K562 (cell line): ENCODE measurements around the gene ZMYND8. TPM values are rescaled to one million over a fixed set of nuclear protein-coding genes. Genes with fewer than 3 reads are reported as not detected.

Experiments
- BCOR ChIP-seq: fragments of 450-650 bp; IDR thresholded peaks from 2 replicates; pipeline ENCODE4 v1.6.1; 2016
- CEBPG ChIP-seq, 3 experiments: fragments of 200-800 bp in 1 of 3; sonication (Bioruptor generic) in 1 of 3; sonication (generic) in 1 of 3; formaldehyde crosslinking in 1 of 3; IDR thresholded peaks in 2 of 3; conservative IDR thresholded peaks in 1 of 3; 2 replicates each; pipeline versions ENCODE4 v1.6.1 to v1.8.0; 2016 to 2022; ENCODE audit warnings: missing compliant biosample characterization in 2 of 3, missing genetic modification characterization in 2 of 3, mild to moderate bottlenecking in 1 of 3, missing genetic modification reagents in 1 of 3
- FOXP1 ChIP-seq: sonication (generic); formaldehyde crosslinking; IDR thresholded peaks from 2 replicates; pipeline ENCODE4 v1.8.0; 2022; ENCODE audit warnings: mild to moderate bottlenecking, missing genetic modification reagents
- MED1 ChIP-seq: sonication (generic); formaldehyde crosslinking; IDR thresholded peaks from 2 replicates; pipeline ENCODE4 v1.8.1; 2023; ENCODE audit warnings: missing genetic modification reagents, borderline replicate concordance
- NR3C1 ChIP-seq: sonication (generic); formaldehyde crosslinking; IDR thresholded peaks from 2 replicates; pipeline ENCODE4 v1.8.1; 2022; ENCODE audit warnings: missing genetic modification reagents
- SUPT5H ChIP-seq: fragments of 450-650 bp; IDR thresholded peaks from 2 replicates; pipeline ENCODE4 v1.6.1; 2016
- U2AF1 ChIP-seq: fragments of 200-400 bp; formaldehyde crosslinking; optimal IDR thresholded peaks from 2 replicates; pipeline ENCODE3; 2017; ENCODE audit warnings: mild to moderate bottlenecking, low read depth, low read length, moderate library complexity
- U2AF2 ChIP-seq: fragments of 200-400 bp; formaldehyde crosslinking; optimal IDR thresholded peaks from 2 replicates; pipeline ENCODE3; 2017; ENCODE audit warnings: low read depth, mild to moderate bottlenecking, low read length
- ZNF77 ChIP-seq: fragments of 250-450 bp; sonication (Bioruptor Pico); IDR thresholded peaks from 2 replicates; pipeline ENCODE4 v1.5.0; 2020
- polyA plus RNA-seq, 8 experiments: library from polyadenylated mRNA; depleted of rRNA in 4 of 8; stranded (reverse) in 5 of 8; unstranded in 3 of 8; fragments of >200 nt; fragmentation: Nextera tagmentation in 2 of 8; fragmentation: Illumina TruSeq in 1 of 8; extraction: Ambion mirVana in 2 of 8; extraction: Trizol in 1 of 8; gene quantifications; 2 replicates each; pipeline versions ENCODE4 v1.2.1 to v1.2.3, GENCODE V29; 2011 to 2014; ENCODE audit warnings: inconsistent platforms in 1 of 8, missing spikeins in 1 of 8
- total RNA-seq, 7 experiments: library from RNA; depleted of rRNA in 6 of 7; stranded (reverse); fragments of >200 nt in 6 of 7; fragmentation: Illumina TruSeq in 2 of 7; extraction: Trizol in 2 of 7; gene quantifications; 2 replicates each; pipeline versions ENCODE4 v1.2.1 to v1.2.3, GENCODE V29; 2011 to 2021; ENCODE audit warnings: low replicate concordance in 1 of 7
- TF ChIP-seq, protein P1 (sequence below): fragments of 250-450 bp; sonication (Bioruptor Pico); IDR thresholded peaks from 2 replicates; pipeline ENCODE4 v1.4.0; 2020
- TF ChIP-seq, protein P2 (sequence below), 2 experiments: fragments of 450-650 bp in 1 of 2; sonication (generic) in 1 of 2; formaldehyde crosslinking in 1 of 2; IDR thresholded peaks in 1 of 2; conservative IDR thresholded peaks in 1 of 2; 2 replicates each; pipeline versions ENCODE4 v1.6.1 to v1.8.1; 2016 to 2023; ENCODE audit warnings: mild to moderate bottlenecking in 2 of 2, moderate library complexity in 2 of 2, inconsistent platforms in 1 of 2, missing genetic modification reagents in 1 of 2
- TF ChIP-seq, protein P3 (sequence below): fragments of 250-450 bp; sonication (Bioruptor Pico); IDR thresholded peaks from 2 replicates; pipeline ENCODE4 v1.8.0; 2022; ENCODE audit warnings: moderate library complexity, mild to moderate bottlenecking, inconsistent platforms
- TF ChIP-seq, protein P4 (sequence below): sonication (generic); formaldehyde crosslinking; IDR thresholded peaks from 2 replicates; pipeline ENCODE4 v1.8.1; 2023; ENCODE audit warnings: mild to moderate bottlenecking, missing genetic modification reagents
- TF ChIP-seq, protein P5 (sequence below), 2 experiments: IDR thresholded peaks; 2 replicates each; pipeline ENCODE4 v1.6.1; 2012; ENCODE audit warnings: improper control_type of control experiment in 2 of 2, low read depth in 2 of 2, low read length in 2 of 2, borderline replicate concordance in 1 of 2

ZMYND8 gene
- total and polyA plus RNA-seq, 9 of the 15 experiments (the other 6 are each of a cell fraction or from before 2014, with no cell fraction given): 31.8 to 148 (median 71.9) TPM

DNA sequence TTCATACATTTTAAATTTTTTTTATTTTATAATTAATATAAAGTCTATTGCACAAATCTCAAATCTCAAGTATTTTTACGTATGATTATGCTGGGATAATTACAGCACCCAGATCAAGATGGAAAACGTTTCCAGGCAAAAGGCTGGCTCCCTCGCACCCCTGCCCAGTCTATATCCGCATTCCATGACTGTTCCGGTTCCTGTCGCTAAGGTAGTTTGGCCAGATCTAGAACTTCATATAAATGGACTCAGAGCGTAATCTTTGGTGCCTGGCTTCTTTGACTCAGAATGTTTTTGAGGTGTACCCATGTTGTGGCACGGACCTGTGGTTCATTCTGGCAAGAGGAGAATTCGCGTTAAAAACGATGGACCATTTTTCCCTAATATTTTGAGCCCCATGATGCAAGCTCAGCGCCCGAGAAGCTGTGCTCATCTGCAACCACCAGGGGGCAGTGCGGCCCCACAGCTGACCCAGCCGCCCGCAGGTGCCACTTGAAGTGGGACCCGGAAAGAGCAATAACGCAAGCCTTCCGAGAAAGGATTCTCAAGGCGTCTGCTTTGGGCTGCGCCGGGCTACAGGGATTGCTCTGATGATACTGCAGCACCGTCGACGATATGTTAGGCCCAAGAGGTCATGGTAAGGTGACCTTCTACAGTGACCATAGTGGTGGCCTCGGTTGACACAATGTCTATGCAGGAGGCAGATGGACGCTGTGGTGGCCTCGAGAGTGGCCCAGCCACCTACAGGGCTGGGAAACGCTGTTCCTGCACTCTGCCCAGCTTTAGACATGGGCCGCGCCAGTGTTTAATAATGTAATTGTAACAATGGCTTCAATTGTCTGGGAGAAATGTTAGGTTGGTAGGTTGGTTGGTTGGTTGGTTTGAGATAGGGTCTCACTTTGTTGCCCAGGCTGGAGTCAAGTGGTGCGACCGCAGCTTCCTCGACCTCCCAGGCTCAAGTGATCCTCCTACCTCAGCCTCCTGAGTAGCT is 160.1 kb downstream of the ZMYND8 start (continued):
- TF ChIP-seq, protein P1, sequence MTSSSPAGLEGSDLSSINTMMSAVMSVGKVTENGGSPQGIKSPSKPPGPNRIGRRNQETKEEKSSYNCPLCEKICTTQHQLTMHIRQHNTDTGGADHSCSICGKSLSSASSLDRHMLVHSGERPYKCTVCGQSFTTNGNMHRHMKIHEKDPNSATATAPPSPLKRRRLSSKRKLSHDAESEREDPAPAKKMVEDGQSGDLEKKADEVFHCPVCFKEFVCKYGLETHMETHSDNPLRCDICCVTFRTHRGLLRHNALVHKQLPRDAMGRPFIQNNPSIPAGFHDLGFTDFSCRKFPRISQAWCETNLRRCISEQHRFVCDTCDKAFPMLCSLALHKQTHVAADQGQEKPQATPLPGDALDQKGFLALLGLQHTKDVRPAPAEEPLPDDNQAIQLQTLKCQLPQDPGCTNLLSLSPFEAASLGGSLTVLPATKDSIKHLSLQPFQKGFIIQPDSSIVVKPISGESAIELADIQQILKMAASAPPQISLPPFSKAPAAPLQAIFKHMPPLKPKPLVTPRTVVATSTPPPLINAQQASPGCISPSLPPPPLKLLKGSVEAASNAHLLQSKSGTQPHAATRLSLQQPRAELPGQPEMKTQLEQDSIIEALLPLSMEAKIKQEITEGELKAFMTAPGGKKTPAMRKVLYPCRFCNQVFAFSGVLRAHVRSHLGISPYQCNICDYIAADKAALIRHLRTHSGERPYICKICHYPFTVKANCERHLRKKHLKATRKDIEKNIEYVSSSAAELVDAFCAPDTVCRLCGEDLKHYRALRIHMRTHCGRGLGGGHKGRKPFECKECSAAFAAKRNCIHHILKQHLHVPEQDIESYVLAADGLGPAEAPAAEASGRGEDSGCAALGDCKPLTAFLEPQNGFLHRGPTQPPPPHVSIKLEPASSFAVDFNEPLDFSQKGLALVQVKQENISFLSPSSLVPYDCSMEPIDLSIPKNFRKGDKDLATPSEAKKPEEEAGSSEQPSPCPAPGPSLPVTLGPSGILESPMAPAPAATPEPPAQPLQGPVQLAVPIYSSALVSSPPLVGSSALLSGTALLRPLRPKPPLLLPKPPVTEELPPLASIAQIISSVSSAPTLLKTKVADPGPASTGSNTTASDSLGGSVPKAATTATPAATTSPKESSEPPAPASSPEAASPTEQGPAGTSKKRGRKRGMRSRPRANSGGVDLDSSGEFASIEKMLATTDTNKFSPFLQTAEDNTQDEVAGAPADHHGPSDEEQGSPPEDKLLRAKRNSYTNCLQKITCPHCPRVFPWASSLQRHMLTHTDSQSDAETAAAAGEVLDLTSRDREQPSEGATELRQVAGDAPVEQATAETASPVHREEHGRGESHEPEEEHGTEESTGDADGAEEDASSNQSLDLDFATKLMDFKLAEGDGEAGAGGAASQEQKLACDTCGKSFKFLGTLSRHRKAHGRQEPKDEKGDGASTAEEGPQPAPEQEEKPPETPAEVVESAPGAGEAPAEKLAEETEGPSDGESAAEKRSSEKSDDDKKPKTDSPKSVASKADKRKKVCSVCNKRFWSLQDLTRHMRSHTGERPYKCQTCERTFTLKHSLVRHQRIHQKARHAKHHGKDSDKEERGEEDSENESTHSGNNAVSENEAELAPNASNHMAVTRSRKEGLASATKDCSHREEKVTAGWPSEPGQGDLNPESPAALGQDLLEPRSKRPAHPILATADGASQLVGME (CRISPR knock-in tag): 0 out of 2 replicates have a peak, but pooled peaks have one; percentile 50
- TF ChIP-seq SUPT5H (no peak), ZNF77 (CRISPR knock-in tag) (no peak), CEBPG (CRISPR knock-in tag; IDR thresholded peaks at IDR 0.05) (peak; percentile 89), CEBPG (tag; conservative IDR thresholded peaks at IDR 0.05 in 1 of 2, IDR thresholded peaks at IDR 0.05 in 1 of 2) (peak; percentile 76 to 83), MED1 (CRISPR knock-in tag) (no peak), U2AF2 (no peak), BCOR (no peak), U2AF1 (no peak), FOXP1 (CRISPR knock-in tag) (no peak), NR3C1 (CRISPR knock-in tag) (no peak)
- TF ChIP-seq, protein P2, sequence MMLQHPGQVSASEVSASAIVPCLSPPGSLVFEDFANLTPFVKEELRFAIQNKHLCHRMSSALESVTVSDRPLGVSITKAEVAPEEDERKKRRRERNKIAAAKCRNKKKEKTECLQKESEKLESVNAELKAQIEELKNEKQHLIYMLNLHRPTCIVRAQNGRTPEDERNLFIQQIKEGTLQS (IDR thresholded peaks at IDR 0.05): peak; percentile 81
- TF ChIP-seq, protein P2 (CRISPR knock-in tag; conservative IDR thresholded peaks at IDR 0.05): peak; percentile 50; the same call in 1 of the 2 replicates
- TF ChIP-seq, protein P3, sequence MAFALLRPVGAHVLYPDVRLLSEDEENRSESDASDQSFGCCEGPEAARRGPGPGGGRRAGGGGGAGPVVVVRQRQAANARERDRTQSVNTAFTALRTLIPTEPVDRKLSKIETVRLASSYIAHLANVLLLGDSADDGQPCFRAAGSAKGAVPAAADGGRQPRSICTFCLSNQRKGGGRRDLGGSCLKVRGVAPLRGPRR (CRISPR knock-in tag): no peak
- TF ChIP-seq, protein P4, sequence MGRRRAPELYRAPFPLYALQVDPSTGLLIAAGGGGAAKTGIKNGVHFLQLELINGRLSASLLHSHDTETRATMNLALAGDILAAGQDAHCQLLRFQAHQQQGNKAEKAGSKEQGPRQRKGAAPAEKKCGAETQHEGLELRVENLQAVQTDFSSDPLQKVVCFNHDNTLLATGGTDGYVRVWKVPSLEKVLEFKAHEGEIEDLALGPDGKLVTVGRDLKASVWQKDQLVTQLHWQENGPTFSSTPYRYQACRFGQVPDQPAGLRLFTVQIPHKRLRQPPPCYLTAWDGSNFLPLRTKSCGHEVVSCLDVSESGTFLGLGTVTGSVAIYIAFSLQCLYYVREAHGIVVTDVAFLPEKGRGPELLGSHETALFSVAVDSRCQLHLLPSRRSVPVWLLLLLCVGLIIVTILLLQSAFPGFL: no peak
- TF ChIP-seq, protein P5, sequence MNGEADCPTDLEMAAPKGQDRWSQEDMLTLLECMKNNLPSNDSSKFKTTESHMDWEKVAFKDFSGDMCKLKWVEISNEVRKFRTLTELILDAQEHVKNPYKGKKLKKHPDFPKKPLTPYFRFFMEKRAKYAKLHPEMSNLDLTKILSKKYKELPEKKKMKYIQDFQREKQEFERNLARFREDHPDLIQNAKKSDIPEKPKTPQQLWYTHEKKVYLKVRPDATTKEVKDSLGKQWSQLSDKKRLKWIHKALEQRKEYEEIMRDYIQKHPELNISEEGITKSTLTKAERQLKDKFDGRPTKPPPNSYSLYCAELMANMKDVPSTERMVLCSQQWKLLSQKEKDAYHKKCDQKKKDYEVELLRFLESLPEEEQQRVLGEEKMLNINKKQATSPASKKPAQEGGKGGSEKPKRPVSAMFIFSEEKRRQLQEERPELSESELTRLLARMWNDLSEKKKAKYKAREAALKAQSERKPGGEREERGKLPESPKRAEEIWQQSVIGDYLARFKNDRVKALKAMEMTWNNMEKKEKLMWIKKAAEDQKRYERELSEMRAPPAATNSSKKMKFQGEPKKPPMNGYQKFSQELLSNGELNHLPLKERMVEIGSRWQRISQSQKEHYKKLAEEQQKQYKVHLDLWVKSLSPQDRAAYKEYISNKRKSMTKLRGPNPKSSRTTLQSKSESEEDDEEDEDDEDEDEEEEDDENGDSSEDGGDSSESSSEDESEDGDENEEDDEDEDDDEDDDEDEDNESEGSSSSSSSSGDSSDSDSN (IDR thresholded peaks at IDR 0.05; ENCODE audit: borderline replicate concordance in 1 of 2, low read depth in 2 of 2, low read length in 2 of 2): no peak
